A673 (cell line): ENCODE data around the gene LCN15. TPM values are rescaled to one million over a fixed set of nuclear protein-coding genes. Genes with fewer than 3 reads are reported as not detected.

Experiments
- BruUV-seq: library from RNA; stranded (reverse); fragments of 400-500 nt; replicated peaks from 2 replicates; lab custom pipeline; 2021; lab: Mats Ljungman, UMichigan
- CTCF ChIA-PET: fragments of 300-600 bp; sonication (Branson Sonifier 250); formaldehyde crosslinking; loops from one replicate; lab custom pipeline; 2022; ENCODE audit warnings: antibody characterized with exemption; lab: Charles Lee
- POLR2A ChIA-PET: fragments of 300-600 bp; sonication (Branson Sonifier 250); formaldehyde crosslinking; loops from one replicate; lab custom pipeline; 2022; ENCODE audit warnings: antibody characterized with exemption; ENCODE audit not compliant: low non-redundant PET; lab: Charles Lee
- DNase-seq: peaks from one replicate; pipeline ENCODE4 v3.0.0-alpha.2; 2015; ENCODE audit warnings: low spot score
- H3K27ac ChIP-seq: fragments of 200-600 bp; sonication (generic); 2 replicates; pipeline ENCODE4 v1.5.1; 2016; ENCODE audit warnings: mixed run types, low read depth, mild to moderate bottlenecking, mixed read lengths, antibody characterized with exemption, low read length; ENCODE audit not compliant: poor library complexity, severe bottlenecking
- H3K27me3 ChIP-seq: fragments of 200-600 bp; sonication (generic); replicated peaks from 2 replicates; pipeline ENCODE4 v1.6.1; 2017; ENCODE audit warnings: mixed run types, low read depth, mild to moderate bottlenecking, mixed read lengths, antibody characterized with exemption, low read length; ENCODE audit not compliant: insufficient read depth, poor library complexity
- H3K36me3 ChIP-seq: fragments of 200-600 bp; sonication (generic); 2 replicates; pipeline ENCODE4 v1.6.1; 2016; ENCODE audit warnings: mixed run types, mild to moderate bottlenecking, mixed read lengths, antibody characterized with exemption, low read length; ENCODE audit not compliant: insufficient read depth, poor library complexity, severe bottlenecking
- H3K4me1 ChIP-seq: fragments of 200-600 bp; sonication (generic); 2 replicates; pipeline ENCODE4 v1.6.1; 2017; ENCODE audit warnings: mixed run types, mild to moderate bottlenecking, mixed read lengths, antibody characterized with exemption, low read length; ENCODE audit not compliant: insufficient read depth, poor library complexity, severe bottlenecking
- H3K4me3 ChIP-seq: fragments of 200-600 bp; sonication (generic); 2 replicates; pipeline ENCODE4 v1.5.1; 2016; ENCODE audit warnings: low read depth, mixed run types, mild to moderate bottlenecking, mixed read lengths, low read length; ENCODE audit not compliant: poor library complexity, severe bottlenecking
- H3K9me3 ChIP-seq: fragments of 200-600 bp; sonication (generic); 2 replicates; pipeline ENCODE4 v1.6.1; 2016; ENCODE audit warnings: mixed run types, low read depth, mild to moderate bottlenecking, mixed read lengths, antibody characterized with exemption, low read length; ENCODE audit not compliant: poor library complexity, severe bottlenecking
- CTCF ChIP-seq: fragments of 300-800, 200-600 bp; sonication (generic); conservative IDR thresholded peaks from 2 replicates; pipeline ENCODE4 v1.5.1; 2017; ENCODE audit warnings: low read depth, mild to moderate bottlenecking, antibody characterized with exemption, low read length, moderate library complexity, mixed read lengths
- EZH2 ChIP-seq: fragments of 200-600 bp; sonication (generic); IDR thresholded peaks from 2 replicates; pipeline ENCODE4 v1.6.1; 2017; ENCODE audit warnings: borderline replicate concordance, low read depth, mild to moderate bottlenecking, mixed read lengths, antibody characterized with exemption, low read length; ENCODE audit not compliant: poor library complexity, severe bottlenecking
- intact Hi-C: fragments of 100-400 bp; cut with micrococcal nuclease; formaldehyde crosslinking; loops from one replicate; pipeline ENCODE4 v1.10.0; 2022; ENCODE audit not compliant: unreplicated experiment
- total RNA-seq: library from RNA; stranded (reverse); gene quantifications from 2 replicates; pipeline ENCODE4 v1.2.3, GENCODE V29; 2021

LCN15 gene
- total RNA-seq, 1 experiment from 2014 or later: not detected

GRCh38 chr9:136795000-136795348 lies 30.7 kb upstream of the LCN15 start:
- ChIA-PET CTCF (no interaction called here), POLR2A (no interaction called here)
- H3K9me3 ChIP-seq: no peaks in the 10 kb centered on the region
- no peaks in the 10 kb centered on the region for H3K27me3 ChIP-seq
- intact Hi-C loops: loop anchor here (5.0 kb wide), 1 partner anchor 427 kb away; the partner anchor contains the start of gene RNF208
- TF ChIP-seq EZH2 (no peak), CTCF (no peak)
- H3K36me3 ChIP-seq: no peaks in the 10 kb centered on the region
- H3K27ac ChIP-seq: no peak overlapping the region
- H3K4me3 ChIP-seq: no peak overlapping the region
- BruUV-seq: no TSS peak
- peaks cover 23% of the 10 kb centered on the region for H3K4me1 ChIP-seq
- no peak for DNase-seq

GRCh38 chr9:136794281-136794999 lies 30.1 kb upstream of the LCN15 start:
- Histone ChIP-seq H3K27me3 (no peaks in the 10 kb centered on the region), H3K36me3 (no peaks in the 10 kb centered on the region), H3K27ac (no peak overlapping the region), H3K4me3 (no peak overlapping the region), H3K4me1 (peaks cover 20% of the 10 kb centered on the region), H3K9me3 (no peaks in the 10 kb centered on the region)
- TF ChIP-seq EZH2 (no peak), CTCF (no peak)
- intact Hi-C loops: loop anchor here (5.0 kb wide), 1 partner anchor 428 kb away; the partner anchor contains the start of gene RNF208
- ChIA-PET CTCF (interaction anchor here (1.0 kb wide), 1 partner anchor 241 kb away, joined by 3 read pairs; no protein-coding TSS in a partner anchor), POLR2A (no interaction called here)
- no TSS peak for BruUV-seq
- DNase-seq: no peak

- Histone ChIP-seq H3K27ac (no peak overlapping the region), H3K36me3 (no peaks in the 10 kb centered on the region), H3K9me3 (no peaks in the 10 kb centered on the region), H3K4me3 (no peak overlapping the region), H3K4me1 (peaks cover 16% of the 10 kb centered on the region), H3K27me3 (no peaks in the 10 kb centered on the region)
- no peak for DNase-seq
- no TSS peak for BruUV-seq
- ChIA-PET CTCF (interaction anchor here (0.6 to 1.0 kb wide), 2 partner anchors 50 to 242 kb away, joined by 3 read pairs; no protein-coding TSS in a partner anchor), POLR2A (no interaction called here)
- TF ChIP-seq CTCF: no peak
- no peak for TF ChIP-seq EZH2
- intact Hi-C loops: loop anchor here (5.0 kb wide), 1 partner anchor 429 kb away; the partner anchor contains the start of gene RNF208
Observed at GRCh38 chr9:136793086-136793946, 29.0 kb upstream of the LCN15 start.
